ENCODE data around the gene FOXD4.
"Not testable (repeated sequence)": the region's sequence is repeated elsewhere in the genome, so short reads cannot be mapped to it uniquely, and the experiment has no call there.

DNA sequence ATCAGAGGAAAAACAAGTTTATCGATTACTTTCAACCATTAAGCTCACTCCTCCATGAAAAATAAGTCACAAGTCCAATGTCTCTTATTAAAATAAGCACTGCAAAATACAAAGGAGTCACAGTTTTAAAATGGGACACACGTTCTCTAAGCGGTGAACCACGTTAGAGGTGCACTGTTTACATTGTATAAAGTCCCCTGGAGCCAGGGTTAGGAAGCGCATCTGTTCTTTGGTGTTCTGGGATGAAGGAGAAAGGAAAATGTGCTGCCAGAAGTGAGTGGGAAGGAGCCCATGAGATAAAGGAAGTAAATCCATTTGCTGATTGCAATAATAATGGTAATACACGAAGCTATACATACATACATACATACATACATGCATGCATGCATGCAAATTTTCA is 30.4 kb downstream of the FOXD4 start:
- TF ChIP-seq, protein P1, sequence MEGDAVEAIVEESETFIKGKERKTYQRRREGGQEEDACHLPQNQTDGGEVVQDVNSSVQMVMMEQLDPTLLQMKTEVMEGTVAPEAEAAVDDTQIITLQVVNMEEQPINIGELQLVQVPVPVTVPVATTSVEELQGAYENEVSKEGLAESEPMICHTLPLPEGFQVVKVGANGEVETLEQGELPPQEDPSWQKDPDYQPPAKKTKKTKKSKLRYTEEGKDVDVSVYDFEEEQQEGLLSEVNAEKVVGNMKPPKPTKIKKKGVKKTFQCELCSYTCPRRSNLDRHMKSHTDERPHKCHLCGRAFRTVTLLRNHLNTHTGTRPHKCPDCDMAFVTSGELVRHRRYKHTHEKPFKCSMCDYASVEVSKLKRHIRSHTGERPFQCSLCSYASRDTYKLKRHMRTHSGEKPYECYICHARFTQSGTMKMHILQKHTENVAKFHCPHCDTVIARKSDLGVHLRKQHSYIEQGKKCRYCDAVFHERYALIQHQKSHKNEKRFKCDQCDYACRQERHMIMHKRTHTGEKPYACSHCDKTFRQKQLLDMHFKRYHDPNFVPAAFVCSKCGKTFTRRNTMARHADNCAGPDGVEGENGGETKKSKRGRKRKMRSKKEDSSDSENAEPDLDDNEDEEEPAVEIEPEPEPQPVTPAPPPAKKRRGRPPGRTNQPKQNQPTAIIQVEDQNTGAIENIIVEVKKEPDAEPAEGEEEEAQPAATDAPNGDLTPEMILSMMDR (IDR thresholded peaks at IDR 0.05; ENCODE audit: low read length) = not testable (repeated sequence)
- TF ChIP-seq EZH2phosphoT487 (IDR thresholded peaks at IDR 0.05; ENCODE audit: low read length) = not testable (repeated sequence)
